ENCODE results near the gene C2CD5.

DNA sequence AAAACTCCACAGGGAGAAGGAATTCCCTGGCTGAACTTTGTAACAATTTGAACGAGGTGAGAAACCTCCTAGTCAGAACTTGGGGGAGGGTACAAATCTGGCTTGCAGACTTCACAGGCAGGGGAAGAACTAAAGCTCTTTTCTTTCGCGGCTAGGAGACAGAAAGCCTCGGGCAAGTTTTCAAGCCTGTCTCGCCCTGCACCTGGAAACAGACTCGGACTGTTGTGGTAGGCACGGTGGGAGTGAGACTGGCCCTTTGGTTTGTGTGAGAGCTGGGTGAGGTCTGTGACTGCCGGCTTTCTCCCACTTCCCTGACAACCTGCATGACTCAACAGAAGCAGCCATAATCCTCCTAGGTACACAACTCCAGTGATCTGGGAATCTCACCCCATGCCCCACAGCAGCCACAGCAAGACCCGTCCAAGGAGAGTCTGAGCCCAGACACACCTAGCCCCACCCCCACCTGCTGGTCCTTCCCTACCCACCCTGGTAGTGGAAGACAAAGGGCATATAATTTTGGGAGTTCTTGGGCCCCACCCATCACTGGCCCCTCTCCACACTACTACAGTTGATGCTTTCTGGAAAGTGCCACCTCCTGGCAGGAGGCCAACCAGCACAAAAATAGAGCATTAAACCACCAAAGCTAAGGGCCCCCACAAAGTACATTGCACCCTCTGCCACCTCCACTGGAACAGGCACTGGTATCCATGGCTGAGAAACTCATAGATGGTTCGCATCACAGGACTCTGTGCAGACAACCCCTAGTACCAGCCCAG, 107.1 kb downstream of the C2CD5 start:
- TF ChIP-seq CTCF (IDR thresholded peaks at IDR 0.05) (no peak), POLR2AphosphoS5 (IDR thresholded peaks at IDR 0.05) (no peak)

Data from transverse colon (tissue), 4 donors.